Nephron progenitor cell (in vitro differentiated cells): ENCODE measurements around the gene CFL2.
A peak's percentile ranks its signal among the peaks of the same experiment; 100 is the strongest.
"Not testable (repeated sequence)": the region's sequence is repeated elsewhere in the genome, so short reads cannot be mapped to it uniquely, and the experiment has no call there.

Experiments
- DNase-seq: peaks from one replicate; pipeline ENCODE4 v3.0.0; 2021
- H3K27ac Mint-ChIP-seq: 2 replicates; pipeline ENCODE4 v1.8.0; 2021; ENCODE audit warnings: mild to moderate bottlenecking, moderate library complexity, mixed read lengths
- H3K27me3 Mint-ChIP-seq: 2 replicates; pipeline ENCODE4 v1.8.0; 2021; ENCODE audit warnings: mild to moderate bottlenecking, low read depth, mixed read lengths; ENCODE audit not compliant: poor library complexity
- H3K36me3 Mint-ChIP-seq: 2 replicates; pipeline ENCODE4 v1.8.0; 2021; ENCODE audit warnings: low read depth, mixed read lengths
- H3K4me1 Mint-ChIP-seq: 2 replicates; pipeline ENCODE4 v1.8.0; 2021; ENCODE audit warnings: mixed read lengths
- H3K4me3 Mint-ChIP-seq: 2 replicates; pipeline ENCODE4 v1.8.0; 2021; ENCODE audit warnings: mild to moderate bottlenecking, moderate library complexity, mixed read lengths
- H3K9me3 Mint-ChIP-seq: 2 replicates; pipeline ENCODE4 v1.8.0; 2021; ENCODE audit warnings: mild to moderate bottlenecking, moderate library complexity, mixed read lengths
- CTCF ChIP-seq: fragments of 200-600 bp; sonication (generic); IDR thresholded peaks from 2 replicates; pipeline ENCODE4 v1.5.0; 2021; ENCODE audit warnings: antibody characterized with exemption

CFL2 gene

GRCh38 chr14:34742270-34743115 is 28.1 kb upstream of the CFL2 start:
- TF ChIP-seq CTCF: no peak
- Mint-ChIP-seq H3K27me3 (no peaks in the 10 kb centered on the region), H3K36me3 (no peaks in the 10 kb centered on the region), H3K4me1 (no peaks in the 10 kb centered on the region), H3K9me3 (peaks cover 24% of the 10 kb centered on the region), H3K4me3 (no peak overlapping the region), H3K27ac (no peak overlapping the region)
- DNase-seq: no peak

GRCh38 chr14:34741840-34742239 is 27.4 kb upstream of the CFL2 start:
- H3K4me3 Mint-ChIP-seq: no peak overlapping the region
- no peaks in the 10 kb centered on the region for H3K27me3 Mint-ChIP-seq
- peaks cover 24% of the 10 kb centered on the region for H3K9me3 Mint-ChIP-seq
- no peaks in the 10 kb centered on the region for H3K36me3 Mint-ChIP-seq
- no peaks in the 10 kb centered on the region for H3K4me1 Mint-ChIP-seq
- DNase-seq: no peak
- H3K27ac Mint-ChIP-seq: no peak overlapping the region
- TF ChIP-seq CTCF: no peak

GRCh38 chr14:34740139-34740538 is 25.7 kb upstream of the CFL2 start:
- H3K4me1 Mint-ChIP-seq: not testable (repeated sequence)

GRCh38 chr14:34737079-34737478 is 22.7 kb upstream of the CFL2 start:
- not testable (repeated sequence) for H3K36me3 Mint-ChIP-seq, H3K27me3 Mint-ChIP-seq, H3K4me1 Mint-ChIP-seq, H3K27ac Mint-ChIP-seq, H3K4me3 Mint-ChIP-seq, DNase-seq
- H3K9me3 Mint-ChIP-seq: peaks cover 24% of the 10 kb centered on the region

More at GRCh38 chr14:34740139-34740538, 25.7 kb upstream of the CFL2 start:
- not testable (repeated sequence) for H3K36me3 Mint-ChIP-seq, H3K27me3 Mint-ChIP-seq, DNase-seq, H3K4me3 Mint-ChIP-seq, H3K27ac Mint-ChIP-seq
- peaks cover 24% of the 10 kb centered on the region for H3K9me3 Mint-ChIP-seq

GRCh38 chr14:34733245-34733644 is 18.9 kb upstream of the CFL2 start:
- no peak overlapping the region for H3K27ac Mint-ChIP-seq
- TF ChIP-seq CTCF: no peak
- H3K36me3 Mint-ChIP-seq: no peaks in the 10 kb centered on the region
- DNase-seq: no peak
- no peaks in the 10 kb centered on the region for H3K4me1 Mint-ChIP-seq
- H3K27me3 Mint-ChIP-seq: peaks cover 3% of the 10 kb centered on the region
- H3K4me3 Mint-ChIP-seq: no peak overlapping the region
- peaks cover 2% of the 10 kb centered on the region for H3K9me3 Mint-ChIP-seq

- H3K36me3 Mint-ChIP-seq: no peaks in the 10 kb centered on the region
- no peak for TF ChIP-seq CTCF
- DNase-seq: no peak
- H3K27ac Mint-ChIP-seq: no peak overlapping the region
- H3K27me3 Mint-ChIP-seq: peaks cover 3% of the 10 kb centered on the region
- H3K4me1 Mint-ChIP-seq: no peaks in the 10 kb centered on the region
- H3K9me3 Mint-ChIP-seq: no peaks in the 10 kb centered on the region
- H3K4me3 Mint-ChIP-seq: no peak overlapping the region
Measured at GRCh38 chr14:34732802-34733201, 18.4 kb upstream of the CFL2 start.

GRCh38 chr14:34723867-34724266 is 9.5 kb upstream of the CFL2 start:
- Mint-ChIP-seq H3K27me3 (peaks cover 10% of the 10 kb centered on the region), H3K4me3 (no peak overlapping the region), H3K9me3 (no peaks in the 10 kb centered on the region), H3K27ac (peak overlapping the region; percentile 29), H3K4me1 (peaks cover 16% of the 10 kb centered on the region), H3K36me3 (no peaks in the 10 kb centered on the region)
- no peak for TF ChIP-seq CTCF
- DNase-seq: no peak
